Liver (tissue), 9 donors: ENCODE data around the gene GNAT1. TPM values are rescaled to one million over a fixed set of nuclear protein-coding genes. Genes with fewer than 3 reads are reported as not detected.

Source experiments
- DNase-seq: peaks from one replicate; pipeline ENCODE4 v3.0.0-alpha.2; 2017; ENCODE audit warnings: low spot score
- H3K27ac ChIP-seq, 2 donors: one replicate each; pipeline ENCODE4 v1.7.0; 2013; ENCODE audit warnings: inconsistent platforms in 2 of 2, low read length in 2 of 2, control low read depth in 1 of 2, low read depth in 1 of 2, mild to moderate bottlenecking in 1 of 2
- H3K27me3 ChIP-seq, 4 donors: one replicate each; pipeline versions ENCODE4 v1.6.1 to v1.7.0; 2013; ENCODE audit warnings: low read length in 3 of 4, inconsistent platforms in 1 of 4, mild to moderate bottlenecking in 1 of 4, moderate library complexity in 1 of 4; ENCODE audit not compliant: control insufficient read depth in 4 of 4, insufficient read depth in 4 of 4
- H3K36me3 ChIP-seq, 4 donors: one replicate each; pipeline versions ENCODE4 v1.6.1 to v1.7.0; 2013; ENCODE audit warnings: low read length in 3 of 4, mild to moderate bottlenecking in 3 of 4, low read depth in 1 of 4, moderate library complexity in 1 of 4; ENCODE audit not compliant: control insufficient read depth in 4 of 4, insufficient read depth in 3 of 4
- H3K4me1 ChIP-seq, 4 donors: one replicate each; pipeline versions ENCODE4 v1.6.1 to v1.7.0; 2013; ENCODE audit warnings: low read length in 3 of 4, mild to moderate bottlenecking in 3 of 4, moderate library complexity in 1 of 4; ENCODE audit not compliant: control insufficient read depth in 4 of 4, insufficient read depth in 4 of 4
- H3K4me3 ChIP-seq, 3 donors: one replicate each; pipeline versions ENCODE4 v1.6.1 to v1.7.0; 2013; ENCODE audit warnings: low read length in 3 of 3, control low read depth in 1 of 3, low read depth in 1 of 3, mild to moderate bottlenecking in 1 of 3
- H3K9ac ChIP-seq, 2 donors: one replicate each; pipeline ENCODE4 v1.7.0; 2013; ENCODE audit warnings: low read length in 2 of 2, mild to moderate bottlenecking in 2 of 2, moderate library complexity in 2 of 2, control low read depth in 1 of 2, low read depth in 1 of 2
- H3K9me3 ChIP-seq, 4 donors: one replicate each; pipeline versions ENCODE4 v1.6.1 to v1.7.0; 2013; ENCODE audit warnings: low read length in 3 of 4; ENCODE audit not compliant: control insufficient read depth in 4 of 4
- FOXA1 ChIP-seq: IDR thresholded peaks from 2 replicates; pipeline ENCODE4 v1.6.1; 2016; ENCODE audit warnings: antibody characterized with exemption
- FOXA2 ChIP-seq: IDR thresholded peaks from 2 replicates; pipeline ENCODE4 v1.6.1; 2016; ENCODE audit warnings: antibody characterized with exemption
- GABPA ChIP-seq, 2 donors: IDR thresholded peaks in 1 of 2; conservative IDR thresholded peaks in 1 of 2; 2 replicates each; pipeline ENCODE4 v1.6.1; 2016; ENCODE audit warnings: antibody characterized with exemption in 2 of 2, mild to moderate bottlenecking in 1 of 2, moderate library complexity in 1 of 2
- HNF4G ChIP-seq: IDR thresholded peaks from 2 replicates; pipeline ENCODE4 v1.6.1; 2016; ENCODE audit warnings: antibody characterized with exemption
- NR2F2 ChIP-seq: IDR thresholded peaks from 2 replicates; pipeline ENCODE4 v1.6.1; 2016; ENCODE audit warnings: antibody characterized with exemption
- RXRA ChIP-seq, 2 donors: IDR thresholded peaks; 2 replicates each; pipeline ENCODE4 v1.6.1; 2017 to 2018; ENCODE audit warnings: antibody characterized with exemption in 2 of 2, mild to moderate bottlenecking in 1 of 2
- SP1 ChIP-seq: IDR thresholded peaks from 2 replicates; pipeline ENCODE4 v1.6.1; 2018; ENCODE audit warnings: antibody characterized with exemption, mild to moderate bottlenecking
- TAF1 ChIP-seq: conservative IDR thresholded peaks from 2 replicates; pipeline ENCODE4 v1.6.1; 2016; ENCODE audit warnings: antibody characterized with exemption, mild to moderate bottlenecking
- YY1 ChIP-seq: IDR thresholded peaks from 2 replicates; pipeline ENCODE4 v1.6.1; 2016; ENCODE audit warnings: antibody characterized with exemption, mild to moderate bottlenecking
- WGBS: extraction: QIAGEN DNeasy Blood & Tissue Kit; methylation state at CpG from one replicate; pipeline ENCODE4 v1.1.7; 2013; 5-methylcytosine and 5-hydroxymethylcytosine counted together
- polyA plus RNA-seq, 2 donors: library from polyadenylated mRNA; stranded (reverse) in 1 of 2; unstranded in 1 of 2; fragments of 200-250 nt in 1 of 2; fragments of >200 nt in 1 of 2; fragmentation: Nextera tagmentation in 1 of 2; extraction: Ambion mirVana in 1 of 2; gene quantifications; one replicate each; pipeline versions ENCODE4 v1.2.1 to v1.2.3, GENCODE V29; 2013 to 2015
- total RNA-seq, 2 donors: library from RNA; depleted of rRNA; stranded (reverse); fragments of >200 nt; gene quantifications; one replicate each; pipeline ENCODE4 v1.2.3, GENCODE V29; 2014
- TF ChIP-seq, protein P1 (sequence below): IDR thresholded peaks from 2 replicates; pipeline ENCODE4 v1.6.1; 2016; ENCODE audit warnings: antibody characterized with exemption
- TF ChIP-seq, protein P2 (sequence below): IDR thresholded peaks from 2 replicates; pipeline ENCODE4 v1.6.1; 2016; ENCODE audit warnings: antibody characterized with exemption, mild to moderate bottlenecking
- donor health status: healthy.
- donor health status: healthy.
- donor health status: healthy.
- donor health status: healthy.
- donor health status: healthy.

GNAT1 gene
- total and polyA plus RNA-seq, 4 donors = 0.08 TPM; not detected in 3

DNA sequence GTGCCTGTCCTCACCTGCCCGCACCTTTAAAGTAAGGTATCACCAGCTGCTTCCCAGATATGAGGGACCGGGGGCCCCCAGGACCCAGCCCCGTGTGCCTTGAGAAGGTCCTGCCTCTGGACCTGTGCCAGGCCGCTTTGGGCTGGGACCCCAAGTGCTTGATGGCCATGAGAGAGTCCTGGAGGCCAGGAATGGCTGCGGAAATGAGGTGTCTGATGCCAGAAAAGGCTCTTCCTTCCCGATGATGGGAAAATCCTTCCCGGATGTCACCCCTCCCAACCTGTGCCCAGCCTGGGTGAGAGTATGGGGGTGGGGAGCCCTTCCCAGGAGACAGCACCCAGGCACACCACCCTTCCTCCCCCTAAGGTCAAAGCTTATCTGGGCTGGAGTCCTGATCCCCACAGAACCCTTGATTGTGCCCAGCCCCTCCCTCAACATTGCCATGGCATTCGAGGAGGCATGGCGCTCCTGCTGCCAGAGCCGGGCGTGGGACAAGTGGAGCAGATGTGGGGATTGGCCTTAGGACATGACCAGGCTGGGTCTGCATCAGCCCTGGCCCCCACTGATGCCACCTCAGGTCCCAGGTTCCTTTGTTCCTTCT, 22.1 kb upstream of the GNAT1 start (continued):
- TF ChIP-seq TAF1 (no peak), GABPA (IDR thresholded peaks at IDR 0.05 in 1 of 2, conservative IDR thresholded peaks at IDR 0.05 in 1 of 2) (no peak), FOXA2 (no peak), RXRA (IDR thresholded peaks at IDR 0.05) (no peak)
- TF ChIP-seq, protein P1, sequence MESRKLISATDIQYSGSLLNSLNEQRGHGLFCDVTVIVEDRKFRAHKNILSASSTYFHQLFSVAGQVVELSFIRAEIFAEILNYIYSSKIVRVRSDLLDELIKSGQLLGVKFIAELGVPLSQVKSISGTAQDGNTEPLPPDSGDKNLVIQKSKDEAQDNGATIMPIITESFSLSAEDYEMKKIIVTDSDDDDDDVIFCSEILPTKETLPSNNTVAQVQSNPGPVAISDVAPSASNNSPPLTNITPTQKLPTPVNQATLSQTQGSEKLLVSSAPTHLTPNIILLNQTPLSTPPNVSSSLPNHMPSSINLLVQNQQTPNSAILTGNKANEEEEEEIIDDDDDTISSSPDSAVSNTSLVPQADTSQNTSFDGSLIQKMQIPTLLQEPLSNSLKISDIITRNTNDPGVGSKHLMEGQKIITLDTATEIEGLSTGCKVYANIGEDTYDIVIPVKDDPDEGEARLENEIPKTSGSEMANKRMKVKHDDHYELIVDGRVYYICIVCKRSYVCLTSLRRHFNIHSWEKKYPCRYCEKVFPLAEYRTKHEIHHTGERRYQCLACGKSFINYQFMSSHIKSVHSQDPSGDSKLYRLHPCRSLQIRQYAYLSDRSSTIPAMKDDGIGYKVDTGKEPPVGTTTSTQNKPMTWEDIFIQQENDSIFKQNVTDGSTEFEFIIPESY = no peak

DNA sequence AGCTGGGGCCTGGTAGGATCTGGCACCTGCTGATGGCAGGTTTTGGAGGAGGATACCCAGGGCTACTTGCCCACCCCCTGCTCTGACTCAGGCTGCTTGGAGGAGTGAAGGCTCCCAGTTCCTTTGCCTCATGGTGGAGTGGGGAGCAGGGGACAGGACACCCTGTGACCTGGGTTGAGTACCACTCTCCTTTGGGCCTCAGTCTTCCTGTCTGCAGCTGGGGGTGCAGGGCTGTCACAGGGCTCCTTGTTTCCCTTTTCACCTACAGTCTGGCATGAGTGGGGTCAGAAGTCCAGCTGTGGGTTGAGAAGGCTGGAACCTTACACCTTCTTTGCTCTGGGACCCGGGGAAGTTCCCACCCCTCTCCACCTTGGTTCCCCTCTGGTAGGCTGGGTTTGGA, 21.6 kb upstream of the GNAT1 start:
- Histone ChIP-seq H3K27ac (peak overlapping the region; percentile 25 to 32), H3K4me1 (peaks cover 11 to 37% (median 26%) of the 10 kb centered on the region in 4 donors), H3K4me3 (no peak overlapping the region), H3K27me3 (no peaks in the 10 kb centered on the region), H3K36me3 (no peaks in the 10 kb centered on the region), H3K9me3 (no peaks in the 10 kb centered on the region), H3K9ac (no peak overlapping the region)
- no peak for DNase-seq
- TF ChIP-seq FOXA2 (no peak), HNF4G (no peak), GABPA (IDR thresholded peaks at IDR 0.05 in 1 of 2, conservative IDR thresholded peaks at IDR 0.05 in 1 of 2) (no peak), YY1 (no peak), FOXA1 (no peak), RXRA (IDR thresholded peaks at IDR 0.05) (no peak), SP1 (no peak)
- TF ChIP-seq, protein P1 = no peak
- TF ChIP-seq, protein P2, sequence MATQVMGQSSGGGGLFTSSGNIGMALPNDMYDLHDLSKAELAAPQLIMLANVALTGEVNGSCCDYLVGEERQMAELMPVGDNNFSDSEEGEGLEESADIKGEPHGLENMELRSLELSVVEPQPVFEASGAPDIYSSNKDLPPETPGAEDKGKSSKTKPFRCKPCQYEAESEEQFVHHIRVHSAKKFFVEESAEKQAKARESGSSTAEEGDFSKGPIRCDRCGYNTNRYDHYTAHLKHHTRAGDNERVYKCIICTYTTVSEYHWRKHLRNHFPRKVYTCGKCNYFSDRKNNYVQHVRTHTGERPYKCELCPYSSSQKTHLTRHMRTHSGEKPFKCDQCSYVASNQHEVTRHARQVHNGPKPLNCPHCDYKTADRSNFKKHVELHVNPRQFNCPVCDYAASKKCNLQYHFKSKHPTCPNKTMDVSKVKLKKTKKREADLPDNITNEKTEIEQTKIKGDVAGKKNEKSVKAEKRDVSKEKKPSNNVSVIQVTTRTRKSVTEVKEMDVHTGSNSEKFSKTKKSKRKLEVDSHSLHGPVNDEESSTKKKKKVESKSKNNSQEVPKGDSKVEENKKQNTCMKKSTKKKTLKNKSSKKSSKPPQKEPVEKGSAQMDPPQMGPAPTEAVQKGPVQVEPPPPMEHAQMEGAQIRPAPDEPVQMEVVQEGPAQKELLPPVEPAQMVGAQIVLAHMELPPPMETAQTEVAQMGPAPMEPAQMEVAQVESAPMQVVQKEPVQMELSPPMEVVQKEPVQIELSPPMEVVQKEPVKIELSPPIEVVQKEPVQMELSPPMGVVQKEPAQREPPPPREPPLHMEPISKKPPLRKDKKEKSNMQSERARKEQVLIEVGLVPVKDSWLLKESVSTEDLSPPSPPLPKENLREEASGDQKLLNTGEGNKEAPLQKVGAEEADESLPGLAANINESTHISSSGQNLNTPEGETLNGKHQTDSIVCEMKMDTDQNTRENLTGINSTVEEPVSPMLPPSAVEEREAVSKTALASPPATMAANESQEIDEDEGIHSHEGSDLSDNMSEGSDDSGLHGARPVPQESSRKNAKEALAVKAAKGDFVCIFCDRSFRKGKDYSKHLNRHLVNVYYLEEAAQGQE = no peak
- WGBS = 94% methylated on average over 1 of the region's 1 CpG

DNA sequence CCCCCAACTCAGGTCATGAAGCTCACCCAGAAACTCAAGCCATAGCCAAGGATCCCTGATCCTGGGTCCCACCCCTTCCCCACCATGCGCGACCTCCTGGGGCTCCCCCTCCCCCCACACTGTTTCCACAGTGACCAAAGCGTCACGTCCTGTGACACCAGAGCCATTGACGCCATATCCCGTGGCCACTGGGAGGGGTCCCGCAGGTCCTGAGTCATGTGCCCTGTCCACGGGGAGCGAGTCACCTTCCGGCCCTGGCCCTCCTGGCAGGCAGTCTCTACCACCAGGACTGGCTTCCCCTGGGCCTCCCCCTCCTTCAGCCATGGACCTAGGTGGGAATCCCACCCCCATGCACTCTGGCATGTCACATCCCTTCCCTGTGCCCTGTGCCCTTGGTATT, 20.7 kb upstream of the GNAT1 start:
- Histone ChIP-seq H3K27ac (peak overlapping the region; percentile 32 to 37), H3K36me3 (no peaks in the 10 kb centered on the region), H3K9me3 (no peaks in the 10 kb centered on the region), H3K9ac (no peak overlapping the region), H3K4me1 (peaks cover 7 to 29% (median 20%) of the 10 kb centered on the region in 4 donors), H3K4me3 (no peak overlapping the region), H3K27me3 (no peaks in the 10 kb centered on the region)
- 80% methylated on average over 10 of the region's 10 CpGs for WGBS
- DNase-seq = no peak
- TF ChIP-seq NR2F2 = peak; percentile 38
- TF ChIP-seq YY1 = no peak
